ENCODE results near the gene GNGT1.

Gene GNGT1

DNA sequence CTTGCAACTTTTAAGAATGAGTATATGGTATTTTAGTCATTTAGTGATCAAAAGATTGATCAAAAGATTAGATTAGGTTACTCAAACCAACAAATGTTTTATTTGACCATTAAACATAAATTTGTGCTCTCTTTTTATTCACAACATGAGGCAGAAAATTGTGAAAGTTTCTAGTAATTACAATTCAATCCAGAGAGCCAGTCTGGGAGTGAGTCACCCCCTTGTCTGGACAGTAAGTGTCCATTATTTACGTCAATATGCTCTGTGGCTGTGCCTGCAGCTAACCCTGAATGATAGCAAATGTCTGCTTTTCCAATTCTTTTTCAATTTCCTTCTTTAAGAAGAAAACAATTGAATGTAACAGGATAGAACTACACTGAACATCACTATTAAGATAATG lies 43.1 kb downstream of the GNGT1 start:
- TF ChIP-seq, protein P1, sequence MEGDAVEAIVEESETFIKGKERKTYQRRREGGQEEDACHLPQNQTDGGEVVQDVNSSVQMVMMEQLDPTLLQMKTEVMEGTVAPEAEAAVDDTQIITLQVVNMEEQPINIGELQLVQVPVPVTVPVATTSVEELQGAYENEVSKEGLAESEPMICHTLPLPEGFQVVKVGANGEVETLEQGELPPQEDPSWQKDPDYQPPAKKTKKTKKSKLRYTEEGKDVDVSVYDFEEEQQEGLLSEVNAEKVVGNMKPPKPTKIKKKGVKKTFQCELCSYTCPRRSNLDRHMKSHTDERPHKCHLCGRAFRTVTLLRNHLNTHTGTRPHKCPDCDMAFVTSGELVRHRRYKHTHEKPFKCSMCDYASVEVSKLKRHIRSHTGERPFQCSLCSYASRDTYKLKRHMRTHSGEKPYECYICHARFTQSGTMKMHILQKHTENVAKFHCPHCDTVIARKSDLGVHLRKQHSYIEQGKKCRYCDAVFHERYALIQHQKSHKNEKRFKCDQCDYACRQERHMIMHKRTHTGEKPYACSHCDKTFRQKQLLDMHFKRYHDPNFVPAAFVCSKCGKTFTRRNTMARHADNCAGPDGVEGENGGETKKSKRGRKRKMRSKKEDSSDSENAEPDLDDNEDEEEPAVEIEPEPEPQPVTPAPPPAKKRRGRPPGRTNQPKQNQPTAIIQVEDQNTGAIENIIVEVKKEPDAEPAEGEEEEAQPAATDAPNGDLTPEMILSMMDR (IDR thresholded peaks at IDR 0.05; ENCODE audit: insufficient read depth, low read depth, low read length, missing control alignments): no peak
- DNase-seq (ENCODE audit: low read depth): no peak
- no peak overlapping the region for H3K4me3 ChIP-seq (ENCODE audit: low read depth, low read length)

DNA sequence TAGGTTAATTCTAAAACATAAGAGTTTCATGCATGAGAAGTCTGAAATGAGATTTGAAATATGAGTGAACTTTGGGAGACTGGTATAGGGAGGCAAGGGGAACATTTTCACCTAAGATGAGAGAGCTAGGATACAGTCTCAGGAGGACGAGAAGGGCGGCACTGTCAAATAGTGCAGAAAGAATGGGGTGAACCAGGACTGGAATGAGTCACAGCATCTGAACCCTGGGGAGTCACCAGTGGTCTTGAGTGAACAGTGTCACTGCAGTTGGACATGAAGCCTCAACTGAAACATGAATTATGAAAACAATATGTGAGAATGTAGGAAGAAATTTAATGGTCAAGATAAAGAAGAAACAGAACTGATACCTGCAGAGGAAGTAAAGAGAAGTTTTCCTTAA lies 48.9 kb downstream of the GNGT1 start:
- DNase-seq (ENCODE audit: low read depth): peak; percentile 46
- TF ChIP-seq, protein P1 (IDR thresholded peaks at IDR 0.05; ENCODE audit: insufficient read depth, low read depth, low read length, missing control alignments): no peak
- no peak overlapping the region for H3K4me3 ChIP-seq (ENCODE audit: low read depth, low read length)

DNA sequence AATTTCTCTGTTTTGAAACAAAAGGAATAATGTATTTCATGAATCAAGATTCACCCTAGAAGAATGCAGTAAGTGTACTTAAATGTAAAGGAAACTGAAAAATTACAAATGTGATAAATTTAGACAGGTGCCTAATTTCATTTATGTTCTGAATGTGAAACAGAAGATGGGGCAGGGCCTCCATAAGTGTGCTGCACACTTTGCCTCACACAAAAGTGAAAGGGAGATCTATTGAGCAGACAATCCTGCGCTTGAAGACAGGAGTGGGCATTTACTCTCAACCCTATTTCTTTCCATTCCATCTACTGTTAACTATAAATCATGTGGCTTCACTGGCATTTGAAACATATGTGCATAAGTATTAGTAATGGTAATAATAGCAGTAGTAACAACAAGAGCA lies 51.4 kb downstream of the GNGT1 start:
- no peak overlapping the region for H3K4me3 ChIP-seq (ENCODE audit: low read depth, low read length)
- TF ChIP-seq, protein P1 (IDR thresholded peaks at IDR 0.05; ENCODE audit: insufficient read depth, low read depth, low read length, missing control alignments): no peak
- peak; percentile 21 for DNase-seq (ENCODE audit: low read depth)

DNA sequence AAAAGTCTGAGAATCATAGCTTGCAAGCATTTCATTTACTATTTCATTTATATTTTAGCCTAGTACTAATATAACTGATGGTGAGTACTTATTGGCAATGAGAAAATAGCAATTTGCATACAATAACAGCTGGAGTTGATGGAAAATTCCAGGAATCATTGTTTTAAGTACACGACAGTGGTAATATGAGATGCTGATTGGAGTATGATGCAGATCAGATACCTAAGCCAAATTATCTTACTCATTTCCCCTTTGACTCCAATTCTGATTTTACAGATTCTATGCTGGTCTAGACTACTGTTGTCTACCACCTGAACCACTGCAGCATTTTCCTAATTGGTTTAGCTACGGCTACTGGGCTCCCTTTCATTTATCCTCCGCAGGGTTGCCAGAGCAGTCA lies 51.8 kb downstream of the GNGT1 start:
- no peak overlapping the region for H3K4me3 ChIP-seq (ENCODE audit: low read depth, low read length)
- TF ChIP-seq, protein P1 (IDR thresholded peaks at IDR 0.05; ENCODE audit: insufficient read depth, low read depth, low read length, missing control alignments): no peak
- no peak for DNase-seq (ENCODE audit: low read depth)

DNA sequence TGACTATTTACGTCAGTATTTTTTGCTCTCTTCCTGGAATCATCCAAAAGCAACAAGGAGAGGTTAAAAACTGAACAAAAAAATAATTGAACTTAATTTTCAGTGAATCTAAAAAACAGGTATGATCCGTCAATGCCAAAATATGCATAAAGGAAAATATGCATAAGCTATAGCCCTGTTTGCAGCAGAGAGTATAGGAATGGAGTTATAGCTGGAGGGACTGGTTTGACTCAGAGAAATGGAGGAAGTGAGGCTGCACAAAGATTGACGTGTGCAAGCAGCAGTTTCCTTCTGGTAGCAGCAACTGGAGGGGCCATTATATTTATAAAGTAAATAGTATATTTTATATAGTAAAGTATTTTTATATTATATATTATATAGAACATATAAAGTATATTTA lies 52.3 kb downstream of the GNGT1 start:
- TF ChIP-seq, protein P1 (IDR thresholded peaks at IDR 0.05; ENCODE audit: insufficient read depth, low read depth, low read length, missing control alignments): no peak
- DNase-seq (ENCODE audit: low read depth): no peak
- no peak overlapping the region for H3K4me3 ChIP-seq (ENCODE audit: low read depth, low read length)

All from GM12865 (cell line).